ENCODE results near the gene RAET1G.
"Not testable (repeated sequence)": the region's sequence is repeated elsewhere in the genome, so short reads cannot be mapped to it uniquely, and the experiment has no call there.

The RAET1G gene

GRCh38 chr6:149935668-149936067, 12.7 kb upstream of the RAET1G start:
- DNase-seq (ENCODE audit: low read depth, low spot score), result no peak
- H3K27ac ChIP-seq, result no peak overlapping the region

- no peak overlapping the region for H3K27ac ChIP-seq
- no peak for DNase-seq (ENCODE audit: low read depth, low spot score)
Observed at GRCh38 chr6:149935246-149935645, 12.3 kb upstream of the RAET1G start.

GRCh38 chr6:149934249-149935156, 11.6 kb upstream of the RAET1G start:
- DNase-seq (ENCODE audit: low read depth, low spot score), result no peak
- no peak overlapping the region for H3K27ac ChIP-seq

GRCh38 chr6:149933461-149933860, 10.5 kb upstream of the RAET1G start:
- DNase-seq (ENCODE audit: low read depth, low spot score), result no peak

GRCh38 chr6:149933036-149933435, 10.1 kb upstream of the RAET1G start:
- H3K27ac ChIP-seq, result no peak overlapping the region
- no peak for DNase-seq (ENCODE audit: low read depth, low spot score)

More at GRCh38 chr6:149933461-149933860, 10.5 kb upstream of the RAET1G start:
- no peak overlapping the region for H3K27ac ChIP-seq

- H3K27ac ChIP-seq, result no peak overlapping the region
- no peak for DNase-seq (ENCODE audit: low read depth, low spot score)
Observed at GRCh38 chr6:149931501-149931900, 8.6 kb upstream of the RAET1G start.

- no peak for DNase-seq (ENCODE audit: low read depth, low spot score)
Observed at GRCh38 chr6:149929422-149929821, 6.5 kb upstream of the RAET1G start.

GRCh38 chr6:149927025-149927424, 4.1 kb upstream of the RAET1G start:
- not testable (repeated sequence) for H3K27ac ChIP-seq; DNase-seq (ENCODE audit: low read depth, low spot score)

More at GRCh38 chr6:149929422-149929821, 6.5 kb upstream of the RAET1G start:
- H3K27ac ChIP-seq, result no peak overlapping the region

- no peak overlapping the region for H3K27ac ChIP-seq
- no peak for DNase-seq (ENCODE audit: low read depth, low spot score)
Observed at GRCh38 chr6:149925974-149926777, 3.3 kb upstream of the RAET1G start.

GRCh38 chr6:149925253-149925973, 2.5 kb upstream of the RAET1G start:
- DNase-seq (ENCODE audit: low read depth, low spot score), result no peak
- no peak overlapping the region for H3K27ac ChIP-seq

- H3K27ac ChIP-seq, result no peak overlapping the region
- no peak for DNase-seq (ENCODE audit: low read depth, low spot score)
Observed at GRCh38 chr6:149924933-149925252, 2.0 kb upstream of the RAET1G start.

- DNase-seq (ENCODE audit: low read depth, low spot score), result no peak
- H3K27ac ChIP-seq, result no peak overlapping the region
Observed at GRCh38 chr6:149924206-149924932, 1.4 kb upstream of the RAET1G start.

GRCh38 chr6:149923327-149923986, 536 bp upstream of the RAET1G start:
- DNase-seq (ENCODE audit: low read depth, low spot score), result no peak
- no peak overlapping the region for H3K27ac ChIP-seq

- H3K27ac ChIP-seq; DNase-seq (ENCODE audit: low read depth, low spot score): not testable (repeated sequence)
Observed at GRCh38 chr6:149922091-149922490, 830 bp downstream of the RAET1G start.

- DNase-seq (ENCODE audit: low read depth, low spot score), result no peak
- no peak overlapping the region for H3K27ac ChIP-seq
Observed at GRCh38 chr6:149921361-149921760, 1.6 kb downstream of the RAET1G start.

- no peak overlapping the region for H3K27ac ChIP-seq
- no peak for DNase-seq (ENCODE audit: low read depth, low spot score)
Observed at GRCh38 chr6:149919834-149920225, 3.1 kb downstream of the RAET1G start.

GRCh38 chr6:149919126-149919833, 3.6 kb downstream of the RAET1G start:
- not testable (repeated sequence) for H3K27ac ChIP-seq; DNase-seq (ENCODE audit: low read depth, low spot score)

- DNase-seq (ENCODE audit: low read depth, low spot score), result no peak
- no peak overlapping the region for H3K27ac ChIP-seq
Observed at GRCh38 chr6:149918151-149918905, 4.6 kb downstream of the RAET1G start.

Measured in epithelial cell of prostate (primary cell).